IPS-18c (cell line): ENCODE results near the gene SLC38A3.
A peak's percentile ranks its signal among the peaks of the same experiment; 100 is the strongest.
"Not testable (repeated sequence)": the region's sequence is repeated elsewhere in the genome, so short reads cannot be mapped to it uniquely, and the experiment has no call there.

Experiments
- H3K4me3 ChIP-seq: 2 replicates; pipeline ENCODE4 v1.7.0; 2013; ENCODE audit warnings: low read depth, mild to moderate bottlenecking, low read length, moderate library complexity; ENCODE audit not compliant: insufficient read depth
- H3K9me3 ChIP-seq: one replicate; pipeline ENCODE4 v1.6.1; 2013; ENCODE audit warnings: mild to moderate bottlenecking, low read length, moderate library complexity; ENCODE audit not compliant: control insufficient read depth, insufficient read depth

SLC38A3 gene

GRCh38 chr3:50201573-50202315 is 3.3 kb upstream of the SLC38A3 start:
- Histone ChIP-seq H3K9me3 (no peaks in the 10 kb centered on the region), H3K4me3 (no peak overlapping the region)

GRCh38 chr3:50202353-50203112 is 2.5 kb upstream of the SLC38A3 start:
- no peak overlapping the region for H3K4me3 ChIP-seq
- no peaks in the 10 kb centered on the region for H3K9me3 ChIP-seq

- Histone ChIP-seq H3K9me3 (no peaks in the 10 kb centered on the region), H3K4me3 (no peak overlapping the region)
Observed at GRCh38 chr3:50203113-50203808, 1.8 kb upstream of the SLC38A3 start.

GRCh38 chr3:50203809-50204803 is 965 bp upstream of the SLC38A3 start:
- Histone ChIP-seq H3K4me3 (peak overlapping the region; percentile 46), H3K9me3 (no peaks in the 10 kb centered on the region)

- Histone ChIP-seq H3K9me3 (no peaks in the 10 kb centered on the region), H3K4me3 (peak overlapping the region; percentile 68)
Observed at GRCh38 chr3:50205413-50206276, 574 bp downstream of the SLC38A3 start.

GRCh38 chr3:50207359-50208042 is 2.4 kb downstream of the SLC38A3 start:
- no peaks in the 10 kb centered on the region for H3K9me3 ChIP-seq
- H3K4me3 ChIP-seq: no peak overlapping the region

- H3K9me3 ChIP-seq: no peaks in the 10 kb centered on the region
- no peak overlapping the region for H3K4me3 ChIP-seq
Observed at GRCh38 chr3:50208677-50209344, 3.7 kb downstream of the SLC38A3 start.

- no peak overlapping the region for H3K4me3 ChIP-seq
- H3K9me3 ChIP-seq: no peaks in the 10 kb centered on the region
Observed at GRCh38 chr3:50210176-50210509, 5.1 kb downstream of the SLC38A3 start.

GRCh38 chr3:50210510-50211367 is 5.7 kb downstream of the SLC38A3 start:
- Histone ChIP-seq H3K4me3 (no peak overlapping the region), H3K9me3 (no peaks in the 10 kb centered on the region)

GRCh38 chr3:50211368-50211717 is 6.3 kb downstream of the SLC38A3 start:
- not testable (repeated sequence) for H3K9me3 ChIP-seq, H3K4me3 ChIP-seq

GRCh38 chr3:50211930-50212329 is 6.9 kb downstream of the SLC38A3 start:
- Histone ChIP-seq H3K9me3 (no peaks in the 10 kb centered on the region), H3K4me3 (no peak overlapping the region; the same call in 1 of the 2 replicates)

- no peak overlapping the region for H3K4me3 ChIP-seq
- H3K9me3 ChIP-seq: no peaks in the 10 kb centered on the region
Observed at GRCh38 chr3:50212502-50212901, 7.4 kb downstream of the SLC38A3 start.

- H3K4me3 ChIP-seq: no peak overlapping the region
- H3K9me3 ChIP-seq: no peaks in the 10 kb centered on the region
Observed at GRCh38 chr3:50212971-50213370, 7.9 kb downstream of the SLC38A3 start.

- Histone ChIP-seq H3K4me3 (no peak overlapping the region), H3K9me3 (no peaks in the 10 kb centered on the region)
Observed at GRCh38 chr3:50213373-50213772, 8.3 kb downstream of the SLC38A3 start.
